ENCODE measurements around the gene DOCK2.

DNA sequence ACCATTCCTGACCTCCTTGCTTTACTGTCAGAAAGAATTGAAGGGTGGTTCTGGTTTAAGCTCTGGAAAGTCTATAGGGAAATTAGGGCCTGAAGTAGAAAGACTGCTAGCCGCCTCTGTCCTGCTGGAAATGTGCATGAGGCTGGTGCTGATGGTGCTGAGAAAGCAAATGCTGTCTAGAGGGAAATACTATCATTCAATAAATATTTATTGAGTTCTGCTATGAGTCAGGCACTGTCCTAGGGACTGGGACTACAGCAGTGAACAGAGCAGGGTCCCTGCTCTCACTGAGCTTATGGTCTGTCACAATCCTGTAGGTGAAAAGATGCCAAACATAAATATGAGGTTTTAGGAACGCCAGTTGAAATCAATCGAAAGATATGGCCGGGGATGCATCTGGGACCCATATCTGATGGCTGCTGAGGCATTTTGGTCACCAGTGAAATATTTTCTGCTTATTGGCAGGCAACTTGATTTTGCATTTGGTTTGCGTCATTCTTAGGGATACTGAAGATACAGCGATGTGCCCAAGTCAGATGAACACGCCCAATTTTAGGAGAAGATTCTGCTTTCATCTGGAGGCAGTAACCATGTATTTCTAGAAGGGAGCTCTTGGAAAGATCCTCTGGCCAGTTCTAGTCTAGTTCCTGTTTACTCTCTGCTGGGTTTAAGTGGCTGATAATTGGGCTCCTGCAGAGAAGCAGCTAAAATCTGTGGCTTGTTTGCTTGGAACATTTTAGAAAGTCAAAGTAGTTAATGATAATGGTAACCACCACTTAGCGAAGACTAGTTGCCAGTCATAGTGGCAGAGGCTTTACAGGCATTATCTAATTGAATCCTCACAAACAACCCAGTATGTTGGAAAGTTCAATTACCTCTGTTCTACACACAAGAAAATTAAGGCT, 269.9 kb downstream of the DOCK2 start:
- TF ChIP-seq, protein P1, sequence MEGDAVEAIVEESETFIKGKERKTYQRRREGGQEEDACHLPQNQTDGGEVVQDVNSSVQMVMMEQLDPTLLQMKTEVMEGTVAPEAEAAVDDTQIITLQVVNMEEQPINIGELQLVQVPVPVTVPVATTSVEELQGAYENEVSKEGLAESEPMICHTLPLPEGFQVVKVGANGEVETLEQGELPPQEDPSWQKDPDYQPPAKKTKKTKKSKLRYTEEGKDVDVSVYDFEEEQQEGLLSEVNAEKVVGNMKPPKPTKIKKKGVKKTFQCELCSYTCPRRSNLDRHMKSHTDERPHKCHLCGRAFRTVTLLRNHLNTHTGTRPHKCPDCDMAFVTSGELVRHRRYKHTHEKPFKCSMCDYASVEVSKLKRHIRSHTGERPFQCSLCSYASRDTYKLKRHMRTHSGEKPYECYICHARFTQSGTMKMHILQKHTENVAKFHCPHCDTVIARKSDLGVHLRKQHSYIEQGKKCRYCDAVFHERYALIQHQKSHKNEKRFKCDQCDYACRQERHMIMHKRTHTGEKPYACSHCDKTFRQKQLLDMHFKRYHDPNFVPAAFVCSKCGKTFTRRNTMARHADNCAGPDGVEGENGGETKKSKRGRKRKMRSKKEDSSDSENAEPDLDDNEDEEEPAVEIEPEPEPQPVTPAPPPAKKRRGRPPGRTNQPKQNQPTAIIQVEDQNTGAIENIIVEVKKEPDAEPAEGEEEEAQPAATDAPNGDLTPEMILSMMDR (IDR thresholded peaks at IDR 0.05) = no peak
- TF ChIP-seq SIN3A (IDR thresholded peaks at IDR 0.05; ENCODE audit: borderline replicate concordance, insufficient read depth, low read depth, low read length) (no peak), POLR2AphosphoS5 (IDR thresholded peaks at IDR 0.05; ENCODE audit: low read depth, low read length) (no peak)
- TF ChIP-seq, protein P2, sequence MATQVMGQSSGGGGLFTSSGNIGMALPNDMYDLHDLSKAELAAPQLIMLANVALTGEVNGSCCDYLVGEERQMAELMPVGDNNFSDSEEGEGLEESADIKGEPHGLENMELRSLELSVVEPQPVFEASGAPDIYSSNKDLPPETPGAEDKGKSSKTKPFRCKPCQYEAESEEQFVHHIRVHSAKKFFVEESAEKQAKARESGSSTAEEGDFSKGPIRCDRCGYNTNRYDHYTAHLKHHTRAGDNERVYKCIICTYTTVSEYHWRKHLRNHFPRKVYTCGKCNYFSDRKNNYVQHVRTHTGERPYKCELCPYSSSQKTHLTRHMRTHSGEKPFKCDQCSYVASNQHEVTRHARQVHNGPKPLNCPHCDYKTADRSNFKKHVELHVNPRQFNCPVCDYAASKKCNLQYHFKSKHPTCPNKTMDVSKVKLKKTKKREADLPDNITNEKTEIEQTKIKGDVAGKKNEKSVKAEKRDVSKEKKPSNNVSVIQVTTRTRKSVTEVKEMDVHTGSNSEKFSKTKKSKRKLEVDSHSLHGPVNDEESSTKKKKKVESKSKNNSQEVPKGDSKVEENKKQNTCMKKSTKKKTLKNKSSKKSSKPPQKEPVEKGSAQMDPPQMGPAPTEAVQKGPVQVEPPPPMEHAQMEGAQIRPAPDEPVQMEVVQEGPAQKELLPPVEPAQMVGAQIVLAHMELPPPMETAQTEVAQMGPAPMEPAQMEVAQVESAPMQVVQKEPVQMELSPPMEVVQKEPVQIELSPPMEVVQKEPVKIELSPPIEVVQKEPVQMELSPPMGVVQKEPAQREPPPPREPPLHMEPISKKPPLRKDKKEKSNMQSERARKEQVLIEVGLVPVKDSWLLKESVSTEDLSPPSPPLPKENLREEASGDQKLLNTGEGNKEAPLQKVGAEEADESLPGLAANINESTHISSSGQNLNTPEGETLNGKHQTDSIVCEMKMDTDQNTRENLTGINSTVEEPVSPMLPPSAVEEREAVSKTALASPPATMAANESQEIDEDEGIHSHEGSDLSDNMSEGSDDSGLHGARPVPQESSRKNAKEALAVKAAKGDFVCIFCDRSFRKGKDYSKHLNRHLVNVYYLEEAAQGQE (IDR thresholded peaks at IDR 0.05; ENCODE audit: insufficient read depth in 1 of 2, low read depth in 2 of 2, low read length in 1 of 2) = no peak
